Stimulated activated CD8-positive, alpha-beta memory T cell treated with anti-CD3 and anti-CD28 coated beads, Interleukin-2, amount 100 ng/mL, for 1 hour (primary cell): ENCODE data around the gene GRK6.

ENCODE experiments used
- DNase-seq, 2 donors: peaks; one replicate each; pipeline ENCODE4 v3.0.0-alpha.2; 2020; ENCODE audit warnings: low read depth in 2 of 2

GRK6 gene

GRCh38 chr5:177453852-177454396, 27.4 kb downstream of the GRK6 start:
- no peak for DNase-seq

- DNase-seq: peak; percentile 91 to 93
Measured at GRCh38 chr5:177454397-177455035, 28.0 kb downstream of the GRK6 start.

- DNase-seq: peak; percentile 82 to 89
Measured at GRCh38 chr5:177455036-177455660, 28.7 kb downstream of the GRK6 start.

GRCh38 chr5:177455661-177456590, 29.4 kb downstream of the GRK6 start:
- DNase-seq: peak; percentile 91 to 95

- no peak for DNase-seq
Measured at GRCh38 chr5:177456591-177456964, 30.1 kb downstream of the GRK6 start.

GRCh38 chr5:177456976-177457851, 30.7 kb downstream of the GRK6 start:
- no peak for DNase-seq

GRCh38 chr5:177457852-177458681, 31.6 kb downstream of the GRK6 start:
- no peak for DNase-seq

GRCh38 chr5:177458912-177459350, 32.5 kb downstream of the GRK6 start:
- DNase-seq: no peak

- no peak for DNase-seq
Measured at GRCh38 chr5:177459357-177459756, 32.9 kb downstream of the GRK6 start.

GRCh38 chr5:177459819-177460628, 33.5 kb downstream of the GRK6 start:
- DNase-seq: no peak

GRCh38 chr5:177462021-177462670, 35.7 kb downstream of the GRK6 start:
- no peak for DNase-seq

- no peak for DNase-seq
Measured at GRCh38 chr5:177465044-177465443, 38.6 kb downstream of the GRK6 start.

- DNase-seq: no peak
Measured at GRCh38 chr5:177466861-177467260, 40.4 kb downstream of the GRK6 start.

- DNase-seq: no peak
Measured at GRCh38 chr5:177467436-177467835, 41.0 kb downstream of the GRK6 start.

- DNase-seq: no peak
Measured at GRCh38 chr5:177468329-177468684, 41.8 kb downstream of the GRK6 start.

- DNase-seq: no peak
Measured at GRCh38 chr5:177468685-177469628, 42.5 kb downstream of the GRK6 start.

- DNase-seq: no peak
Measured at GRCh38 chr5:177469750-177470525, 43.5 kb downstream of the GRK6 start.
